GM18907 (cell line): Measurements from ENCODE around the gene NEGR1.

Experiments
- ATAC-seq: cut with Tn5 transposase; IDR thresholded peaks from one replicate; pipeline ENCODE4 v1.9.1; 2021; ENCODE audit warnings: mild to moderate bottlenecking, moderate library complexity; ENCODE audit not compliant: unreplicated experiment

The NEGR1 gene

DNA sequence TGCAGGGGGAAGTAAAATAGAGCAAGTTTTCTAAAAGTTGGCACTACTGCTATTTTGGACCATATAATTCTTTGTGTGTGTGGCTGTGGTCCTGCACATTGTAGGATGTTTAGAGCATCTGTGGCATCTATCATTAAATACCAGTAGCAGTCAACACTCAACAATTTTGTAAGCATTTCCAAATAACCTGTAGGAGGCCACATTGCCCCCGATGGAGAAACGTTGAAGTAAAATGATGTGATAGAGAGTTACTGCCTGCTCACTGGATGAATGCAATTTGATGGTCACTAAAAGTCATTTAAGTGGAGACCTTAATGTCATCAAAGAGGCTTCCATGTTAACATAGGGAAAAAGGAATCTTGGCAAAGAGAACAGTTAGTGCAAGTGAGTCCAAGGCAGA lies 560.8 kb downstream of the NEGR1 start:
- ATAC-seq, result no peak

GRCh38 chr1:71719330-71719729 lies 563.0 kb downstream of the NEGR1 start:
- no peak for ATAC-seq

DNA sequence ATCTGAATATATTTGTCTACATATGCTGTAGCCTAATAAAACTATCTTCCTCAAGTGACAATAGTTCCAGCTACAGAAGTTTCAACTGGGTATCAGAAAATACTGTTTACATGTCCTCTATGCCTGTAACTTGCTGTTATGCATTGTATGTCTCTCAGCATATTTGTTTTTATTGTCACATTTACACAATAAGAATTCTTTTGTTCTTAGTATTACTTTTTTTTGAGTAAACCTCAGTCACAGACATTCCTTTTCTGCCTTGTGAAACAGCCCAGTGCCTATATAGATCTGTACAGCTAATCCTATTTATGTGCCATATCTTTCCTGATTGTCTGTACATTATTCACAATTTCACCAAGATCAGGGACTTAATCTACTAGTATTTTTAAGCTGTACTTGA lies 565.2 kb downstream of the NEGR1 start:
- ATAC-seq, result no peak

- no peak for ATAC-seq
These were observed 570.9 kb downstream of the NEGR1 start for GRCh38 chr1:71711456-71711855.

- ATAC-seq, result no peak
These were observed 576.2 kb downstream of the NEGR1 start for GRCh38 chr1:71706029-71706671.

DNA sequence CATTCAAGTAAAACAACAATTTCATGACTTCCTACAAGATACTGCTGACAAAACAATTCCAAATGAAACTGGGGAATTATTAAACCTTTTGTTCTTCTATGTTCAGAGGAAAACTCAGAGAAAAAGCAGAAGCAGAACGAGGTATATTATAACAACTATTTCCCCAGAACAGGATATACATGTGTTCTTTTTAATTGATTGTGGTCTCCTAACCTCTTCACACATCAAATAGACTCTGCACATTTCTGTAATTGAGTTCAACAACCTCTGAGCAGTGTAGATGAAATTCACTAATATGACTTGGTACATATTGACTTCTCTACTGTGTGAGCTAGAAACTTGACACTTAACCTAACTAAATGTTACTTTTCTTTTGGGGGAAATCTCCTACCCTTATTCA lies 584.2 kb downstream of the NEGR1 start:
- ATAC-seq, result no peak

DNA sequence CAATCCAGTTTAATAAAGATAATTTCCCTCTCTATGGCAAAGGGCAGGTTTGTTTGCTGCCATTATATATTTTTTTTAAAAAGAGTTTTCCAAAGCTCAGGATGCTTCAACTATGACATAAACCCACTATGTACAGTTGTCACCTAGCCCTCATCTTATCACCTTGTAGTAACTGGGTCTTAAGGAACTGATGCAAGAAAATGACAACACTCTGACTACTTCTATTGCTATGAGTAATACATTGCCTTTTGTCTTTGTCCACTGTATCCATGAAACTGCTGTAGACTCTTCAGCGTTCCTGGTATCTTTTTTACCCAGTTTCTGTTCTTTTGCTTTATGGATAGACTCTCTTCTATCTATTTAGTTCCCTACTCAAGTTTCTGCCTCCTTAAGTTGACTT lies 586.5 kb downstream of the NEGR1 start:
- ATAC-seq, result no peak

GRCh38 chr1:71695084-71695483 lies 587.3 kb downstream of the NEGR1 start:
- no peak for ATAC-seq

DNA sequence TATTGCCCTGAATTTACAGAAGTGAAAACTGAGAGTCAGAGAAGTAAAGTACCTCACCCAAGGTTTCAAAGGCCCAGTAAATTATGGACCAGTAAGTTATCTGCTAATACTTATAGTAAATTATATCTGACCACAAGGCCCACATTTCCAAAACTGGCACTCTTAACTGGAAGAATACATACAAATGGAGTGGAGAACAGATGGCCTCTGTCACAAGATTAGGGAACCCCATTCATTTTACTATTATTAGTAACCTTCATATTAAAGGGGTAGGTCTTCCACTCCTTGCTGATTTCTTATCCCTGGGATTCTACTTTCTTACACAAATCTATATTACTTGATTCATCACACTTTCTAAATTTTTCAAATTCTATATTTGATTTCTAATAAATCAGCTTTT lies 588.8 kb downstream of the NEGR1 start:
- no peak for ATAC-seq

DNA sequence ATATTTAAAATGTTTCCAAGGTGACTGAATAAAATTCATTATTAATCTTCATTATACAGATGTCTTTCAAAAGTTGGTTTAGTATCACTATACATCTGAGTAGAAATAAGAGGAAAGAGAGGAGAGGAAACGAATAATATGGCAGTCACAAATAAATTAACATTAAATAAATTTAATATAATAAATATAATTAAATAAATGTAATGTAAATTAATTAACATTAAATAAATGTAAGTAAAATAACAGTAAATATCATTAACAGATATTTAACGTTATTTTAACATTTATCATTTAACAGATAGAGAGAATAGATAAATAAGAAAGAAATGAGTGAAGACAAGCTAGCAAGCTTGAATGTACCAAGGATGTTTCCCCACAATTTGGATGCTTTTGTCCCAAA lies 592.7 kb downstream of the NEGR1 start:
- no peak for ATAC-seq

DNA sequence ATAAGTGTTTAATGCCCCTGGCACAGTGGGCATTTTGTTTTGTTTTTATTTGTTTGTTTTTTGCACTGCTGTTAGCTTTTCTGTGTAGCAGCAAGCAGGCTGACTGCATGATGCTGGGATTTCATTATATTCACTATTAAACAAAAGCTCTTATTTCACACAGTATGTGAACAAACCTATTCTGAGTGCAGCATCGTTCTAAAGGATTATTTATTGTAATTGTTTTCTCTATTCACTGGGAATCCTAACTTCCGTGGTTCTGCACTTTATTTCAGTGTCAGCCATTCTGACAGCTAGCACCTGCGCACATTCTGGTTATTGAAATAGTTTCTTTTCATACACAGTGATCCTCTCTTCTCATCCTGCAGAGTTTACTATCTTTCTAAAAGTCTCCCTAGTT lies 595.0 kb downstream of the NEGR1 start:
- no peak for ATAC-seq

DNA sequence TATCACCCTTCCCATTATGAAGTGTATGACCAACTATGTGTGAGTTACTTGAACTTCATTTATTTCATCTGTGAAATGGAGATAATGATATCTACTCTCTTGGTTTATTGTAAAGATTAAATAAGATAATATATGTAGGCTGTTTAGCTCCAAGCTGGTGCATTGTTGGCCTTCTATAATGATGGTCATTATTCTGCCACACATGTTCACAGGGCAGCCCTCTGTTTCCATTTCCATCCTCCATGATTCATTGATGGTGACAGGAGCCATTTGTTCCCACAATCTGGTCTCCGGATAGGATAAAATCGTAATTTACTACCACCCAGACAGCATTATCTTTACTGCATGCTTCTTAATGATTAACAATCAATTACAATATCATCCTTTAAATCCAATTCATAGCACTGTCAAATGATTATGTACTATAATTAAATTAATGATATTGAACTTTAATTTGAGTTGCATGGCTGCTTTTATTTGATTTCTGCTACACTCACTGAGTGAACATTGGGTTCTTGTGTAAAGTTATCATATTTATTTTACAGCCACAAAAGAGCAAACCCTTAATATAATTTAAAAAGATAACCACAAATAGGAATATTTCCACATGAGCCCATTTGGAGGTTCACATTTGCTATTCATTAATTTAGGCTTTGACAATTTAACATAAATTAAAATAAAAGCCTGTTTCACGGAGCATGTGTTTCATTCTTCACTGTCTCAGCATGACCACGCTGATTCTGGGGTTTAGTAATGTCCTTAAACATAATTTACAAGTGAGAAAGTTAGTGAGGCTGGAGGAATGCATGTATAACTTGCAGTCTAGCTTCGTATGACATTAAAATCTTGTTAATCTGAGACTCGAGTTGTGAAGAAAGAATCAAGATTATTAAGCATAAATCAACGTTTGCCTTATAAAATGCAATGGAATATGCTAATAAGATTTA lies 605.1 kb downstream of the NEGR1 start:
- ATAC-seq, result no peak

DNA sequence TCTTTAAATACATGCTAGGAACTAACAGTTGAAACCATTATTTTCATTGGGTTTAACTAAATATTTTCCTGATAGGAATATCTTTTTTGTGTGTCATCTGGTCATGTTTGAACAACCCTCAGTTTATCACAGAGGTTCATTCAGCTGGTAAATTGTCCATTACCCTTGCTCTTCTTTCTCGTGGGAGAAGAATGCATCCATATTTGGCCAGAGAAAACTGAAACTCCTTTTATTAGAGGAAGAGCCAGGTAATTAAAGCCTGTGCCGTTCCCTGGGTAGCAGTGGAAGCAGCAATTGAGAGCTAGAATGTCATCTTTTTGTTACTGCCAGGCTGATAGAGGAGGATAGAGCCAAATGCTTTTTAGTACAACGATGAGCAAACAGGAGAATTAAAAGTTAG lies 614.3 kb downstream of the NEGR1 start:
- ATAC-seq, result no peak

DNA sequence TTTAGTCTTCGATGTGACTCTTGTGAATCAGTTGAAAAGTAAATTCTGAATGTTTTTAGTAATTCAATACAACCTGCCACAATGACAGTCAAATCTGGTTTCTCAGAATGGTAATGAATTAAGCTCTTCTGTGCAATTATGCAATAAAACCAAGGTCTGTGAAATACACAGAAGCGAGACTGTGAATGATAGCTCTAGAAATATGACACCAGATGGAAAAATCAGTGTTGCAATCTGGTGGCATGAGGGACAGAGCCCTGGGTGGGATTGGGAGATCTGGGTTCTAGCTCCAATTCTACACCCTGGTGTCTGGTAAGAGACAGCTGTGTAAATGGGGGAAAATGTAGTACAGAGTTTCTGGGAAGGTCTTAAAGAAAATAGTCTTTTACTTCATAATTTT lies 615.1 kb downstream of the NEGR1 start:
- ATAC-seq, result no peak

DNA sequence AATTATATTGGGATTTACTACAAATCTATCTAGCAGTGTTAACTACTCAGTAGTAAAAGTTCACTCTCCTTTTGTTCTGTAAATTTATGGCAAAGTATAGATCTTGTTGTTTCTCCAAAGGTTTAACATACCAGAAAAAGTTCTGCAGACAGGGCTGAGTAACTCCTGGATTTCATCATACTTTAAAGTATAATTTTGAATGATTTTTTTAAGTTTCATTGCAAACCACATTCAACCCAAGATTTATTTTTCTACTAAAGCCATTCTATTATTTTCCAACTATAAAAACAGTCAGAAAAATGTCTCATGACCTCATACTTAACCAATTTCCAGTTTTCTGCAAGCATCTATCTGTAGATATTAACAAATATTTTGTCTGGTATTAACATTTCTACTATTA lies 615.7 kb downstream of the NEGR1 start:
- no peak for ATAC-seq

- ATAC-seq, result no peak
These were observed 621.9 kb downstream of the NEGR1 start for GRCh38 chr1:71660411-71660810.

GRCh38 chr1:71657891-71658679 lies 624.3 kb downstream of the NEGR1 start:
- ATAC-seq, result no peak

DNA sequence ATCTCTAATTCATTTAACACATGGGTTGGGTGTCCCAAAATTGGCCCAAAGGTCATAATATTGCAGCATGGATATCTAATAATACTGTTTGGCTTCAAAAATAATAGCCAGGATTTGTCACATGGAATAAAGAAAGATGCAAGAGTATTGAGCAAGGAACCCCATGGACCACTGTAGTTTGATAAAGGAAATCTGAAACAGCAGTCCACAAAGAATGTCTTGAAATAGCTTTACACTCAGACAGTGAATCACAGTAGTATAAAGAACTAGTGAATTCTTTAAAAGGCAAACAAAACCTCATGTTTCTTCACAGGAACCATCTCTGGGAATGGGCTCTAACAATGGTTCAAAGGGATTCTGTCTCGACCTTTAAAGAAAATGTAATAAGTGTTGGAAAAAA lies 625.4 kb downstream of the NEGR1 start:
- no peak for ATAC-seq

GRCh38 chr1:71655604-71656003 lies 626.7 kb downstream of the NEGR1 start:
- ATAC-seq, result no peak

DNA sequence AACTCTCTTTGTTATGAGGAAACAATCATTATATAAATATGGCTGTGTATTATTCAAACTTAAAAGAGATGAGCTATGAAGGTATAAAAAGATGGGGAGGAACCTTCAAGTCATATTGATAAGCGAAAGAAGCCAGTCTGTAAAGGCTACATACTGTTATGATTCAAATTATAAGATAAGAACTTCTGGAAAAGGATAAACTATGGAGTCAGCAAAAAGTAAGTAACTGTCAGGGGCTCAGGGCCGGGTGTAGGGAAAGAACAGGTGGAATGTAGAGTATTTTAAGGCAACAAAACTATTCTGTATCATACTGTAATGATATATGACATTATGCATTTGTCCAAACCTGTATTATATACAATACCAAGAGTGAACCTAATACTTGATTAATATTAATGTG lies 628.4 kb downstream of the NEGR1 start:
- no peak for ATAC-seq

DNA sequence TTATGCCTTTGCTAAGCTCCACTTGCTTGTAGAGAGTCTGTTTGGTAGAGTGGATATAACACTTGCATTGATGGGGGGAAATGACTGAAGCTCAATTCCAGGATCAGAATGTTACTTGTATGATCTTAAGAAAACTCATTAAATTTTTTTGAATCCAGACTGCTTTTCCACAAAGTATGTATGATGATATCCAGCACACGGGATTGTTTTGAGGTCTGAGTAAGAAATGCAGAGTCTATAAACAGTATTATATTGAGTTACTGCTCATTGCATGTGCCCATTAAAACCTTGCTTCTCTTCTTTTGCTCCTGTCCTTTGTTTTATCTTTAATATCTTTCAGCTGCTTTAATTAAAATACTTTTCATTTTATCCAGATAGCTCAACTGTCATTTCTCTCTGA lies 631.1 kb downstream of the NEGR1 start:
- no peak for ATAC-seq

- no peak for ATAC-seq
These were observed 632.2 kb downstream of the NEGR1 start for GRCh38 chr1:71650119-71650518.
